ENCODE data around the gene MUC20.
"Not testable (repeated sequence)": the region's sequence is repeated elsewhere in the genome, so short reads cannot be mapped to it uniquely, and the experiment has no call there.

The MUC20 gene

GRCh38 chr3:195710126-195710905, 10.5 kb upstream of the MUC20 start:
- DNase-seq (ENCODE audit: low spot score), result not testable (repeated sequence)

DNA sequence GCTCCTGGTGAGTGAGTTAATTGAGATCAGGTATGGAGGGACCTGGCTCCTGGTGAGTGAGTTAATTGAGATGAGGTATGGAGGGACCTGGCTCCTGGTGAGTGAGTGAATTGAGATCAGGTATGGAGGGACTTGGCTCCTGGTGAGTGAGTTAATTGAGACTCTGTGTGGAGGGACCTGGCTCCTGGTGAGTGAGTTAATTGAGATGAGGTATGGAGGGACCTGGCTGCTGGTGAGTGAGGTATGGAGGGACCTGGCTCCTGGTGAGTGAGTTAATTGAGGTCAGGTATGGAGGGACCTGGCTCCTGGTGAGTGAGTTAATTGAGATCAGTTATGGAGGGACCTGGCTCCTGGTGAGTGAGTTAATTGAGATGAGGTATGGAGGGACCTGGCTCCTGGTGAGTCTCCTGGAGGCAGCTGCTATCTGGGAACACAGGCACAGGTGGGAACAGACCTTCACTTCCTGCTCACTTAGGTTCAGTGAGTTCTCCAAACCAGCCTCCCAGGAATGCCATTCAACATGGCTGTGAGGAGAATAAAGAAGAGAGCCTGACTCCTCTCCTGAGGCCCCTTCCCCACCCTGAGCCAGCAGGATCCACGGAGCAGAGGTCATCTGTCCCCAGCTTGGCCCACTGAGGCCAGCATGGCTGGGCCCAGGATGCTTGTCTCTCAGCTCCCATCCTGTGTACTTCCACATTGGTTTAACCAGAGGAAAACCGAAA, 9.5 kb upstream of the MUC20 start:
- DNase-seq (ENCODE audit: low spot score), result not testable (repeated sequence)

- no peak for DNase-seq (ENCODE audit: low spot score)
Measured at GRCh38 chr3:195711813-195712534, 8.8 kb upstream of the MUC20 start.

DNA sequence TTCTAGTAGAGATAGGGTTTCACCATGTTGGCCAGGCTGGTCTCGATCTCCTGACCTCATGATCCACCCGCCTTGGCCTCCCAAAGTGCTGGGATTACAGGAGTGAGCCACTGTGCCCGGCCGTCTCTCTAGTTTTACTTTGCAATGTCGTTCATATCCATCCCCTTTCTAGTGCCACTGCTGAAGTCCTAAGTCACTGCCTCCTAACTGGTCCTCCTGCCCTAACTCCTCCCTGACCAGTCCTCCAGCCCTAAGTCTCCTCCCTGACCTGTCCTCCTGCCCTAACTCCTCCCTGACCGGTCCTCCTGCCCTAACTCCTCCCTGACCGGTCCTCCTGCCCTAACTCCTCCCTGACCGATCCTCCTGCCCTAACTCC, 8.3 kb upstream of the MUC20 start:
- DNase-seq (ENCODE audit: low spot score), result not testable (repeated sequence)

DNA sequence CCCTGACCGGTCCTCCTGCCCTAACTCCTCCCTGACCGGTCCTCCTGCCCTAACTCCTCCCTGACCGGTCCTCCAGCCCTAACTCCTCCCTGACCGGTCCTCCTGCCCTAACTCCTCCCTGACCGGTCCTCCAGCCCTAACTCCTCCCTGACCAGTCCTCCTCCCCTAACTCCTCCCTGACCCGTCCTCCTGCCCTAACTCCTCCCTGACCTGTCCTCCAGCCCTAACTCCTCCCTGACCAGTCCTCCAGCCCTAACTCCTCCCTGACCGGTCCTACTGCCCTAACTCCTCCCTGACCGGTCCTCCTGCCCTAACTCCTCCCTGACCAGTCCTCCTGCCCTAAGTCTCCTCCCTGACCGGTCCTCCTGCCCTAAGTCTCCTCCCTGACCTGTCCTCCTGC, 7.6 kb upstream of the MUC20 start:
- not testable (repeated sequence) for DNase-seq (ENCODE audit: low spot score)

DNA sequence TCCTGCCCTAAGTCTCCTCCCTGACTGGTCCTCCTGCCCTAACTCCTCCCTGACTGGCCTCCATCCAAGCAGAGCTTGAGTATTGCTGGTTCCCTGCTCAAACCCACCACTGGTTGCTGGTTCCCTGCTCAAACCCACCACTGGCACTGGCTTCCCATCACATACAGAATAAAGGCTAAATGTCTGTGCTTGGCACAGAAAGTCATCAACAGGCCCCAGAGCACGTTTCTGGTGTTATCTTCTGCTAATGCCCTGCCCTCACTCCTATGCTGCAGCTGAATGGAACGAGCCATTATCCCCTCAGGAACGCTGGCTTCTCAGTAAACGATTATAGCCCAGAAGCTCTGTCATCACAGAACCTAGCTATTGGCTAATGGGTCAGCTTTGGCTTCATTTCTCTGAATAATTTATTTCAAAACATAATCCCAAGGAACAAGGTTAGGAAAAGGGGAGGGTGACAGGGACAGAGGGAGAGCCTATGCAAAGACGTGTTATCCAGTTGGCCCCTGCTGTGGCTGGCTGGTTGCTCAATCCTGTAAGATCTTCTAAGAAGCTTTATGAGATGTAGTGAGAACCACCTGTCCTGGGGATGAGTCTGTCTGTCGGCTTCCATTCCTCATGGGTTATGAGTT, 6.3 kb upstream of the MUC20 start:
- no peak for DNase-seq (ENCODE audit: low spot score)

GRCh38 chr3:195715134-195715533, 5.6 kb upstream of the MUC20 start:
- no peak for DNase-seq (ENCODE audit: low spot score)

DNA sequence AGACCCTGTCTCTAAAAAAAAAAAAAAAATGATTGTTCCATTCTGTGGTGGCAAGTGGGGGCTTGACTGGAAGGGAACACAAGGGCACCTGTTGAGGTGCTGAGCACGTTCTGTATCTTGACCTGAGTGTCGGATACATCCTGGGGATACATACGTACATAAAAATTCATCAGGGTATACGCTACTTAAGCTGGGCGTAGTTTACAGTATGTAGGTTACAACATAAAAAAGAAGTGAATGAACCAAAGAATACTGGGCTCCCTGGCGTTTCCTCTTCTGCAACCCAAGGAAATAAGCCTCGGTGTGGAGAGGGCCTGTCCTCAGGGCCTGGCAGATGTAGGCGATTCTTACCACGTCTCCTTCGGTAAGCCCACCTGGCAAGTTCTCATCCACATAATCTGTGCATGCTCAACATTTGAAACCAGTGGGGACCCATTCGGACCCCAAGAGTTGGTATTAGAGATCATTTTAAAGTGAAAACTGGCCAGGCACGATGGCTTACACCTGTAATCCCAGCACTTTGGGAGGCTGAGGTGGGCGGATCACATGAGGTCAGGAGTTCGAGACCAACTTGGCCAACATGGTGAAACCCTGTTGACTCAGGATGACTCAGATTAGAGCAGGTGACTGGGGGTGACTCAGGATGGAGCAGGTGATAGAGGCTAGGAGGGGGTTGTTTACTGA, 5.1 kb upstream of the MUC20 start:
- peak; percentile 85 for DNase-seq (ENCODE audit: low spot score)

GRCh38 chr3:195717416-195717815, 3.4 kb upstream of the MUC20 start:
- no peak for DNase-seq (ENCODE audit: low spot score)

- DNase-seq (ENCODE audit: low spot score), result no peak
Measured at GRCh38 chr3:195717852-195718476, 2.8 kb upstream of the MUC20 start.

GRCh38 chr3:195718477-195718984, 2.2 kb upstream of the MUC20 start:
- DNase-seq (ENCODE audit: low spot score), result no peak

DNA sequence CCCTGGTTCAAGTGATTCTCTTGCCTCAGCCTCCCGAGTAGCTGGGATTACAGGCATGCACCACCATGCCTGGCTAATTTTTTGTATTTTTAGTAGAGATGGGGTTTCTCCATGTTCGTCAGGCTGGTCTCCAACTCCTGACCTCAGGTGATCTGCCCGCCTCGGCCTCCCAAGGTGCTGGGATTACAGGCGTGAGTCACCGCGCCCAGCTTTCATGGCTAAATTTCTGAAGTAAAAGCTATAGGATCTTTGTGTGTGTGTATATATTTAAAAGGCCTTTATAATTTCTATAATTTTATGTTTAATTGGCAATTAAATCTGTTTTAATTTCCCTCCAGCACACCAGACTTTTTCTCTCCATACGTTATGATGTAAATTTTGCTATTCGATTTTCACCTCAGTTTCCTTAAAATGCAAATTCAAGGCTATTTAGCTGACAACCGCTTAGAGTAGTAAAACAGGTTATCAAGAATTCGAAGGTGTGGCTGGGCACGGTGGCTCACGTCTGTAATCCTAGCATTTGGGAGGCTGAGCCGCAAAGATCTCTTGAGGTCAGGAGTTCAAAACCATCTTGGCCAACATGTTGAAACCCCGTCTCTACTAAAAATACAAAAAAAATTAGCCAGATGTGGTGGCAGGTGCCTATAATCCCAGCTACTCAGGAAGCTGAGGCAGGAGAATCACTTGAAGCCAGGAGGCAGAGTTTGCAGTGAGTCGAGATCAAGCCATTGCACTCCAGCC, 1.1 kb upstream of the MUC20 start:
- DNase-seq (ENCODE audit: low spot score), result peak; percentile 62

GRCh38 chr3:195722139-195722995, 1.6 kb downstream of the MUC20 start:
- DNase-seq (ENCODE audit: low spot score), result not testable (repeated sequence)

DNA sequence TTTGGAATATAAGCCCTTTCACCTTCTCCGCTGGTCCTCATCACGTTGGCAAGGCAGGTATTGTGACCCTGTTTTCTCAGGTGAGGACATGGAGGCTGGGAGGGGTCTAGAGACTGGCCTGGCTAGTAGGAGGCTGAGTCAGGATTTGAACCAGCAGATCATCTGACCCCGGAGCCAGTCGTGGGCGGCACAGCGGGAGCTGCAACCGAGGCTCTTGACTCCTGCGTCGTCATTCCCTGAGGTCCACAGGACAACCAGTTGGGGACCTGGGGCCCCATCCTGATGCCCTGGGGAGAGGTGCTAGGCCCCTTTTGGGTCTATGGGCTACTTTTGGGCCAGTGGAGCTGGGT, 2.2 kb downstream of the MUC20 start:
- not testable (repeated sequence) for DNase-seq (ENCODE audit: low spot score)

GRCh38 chr3:195724363-195724762, 3.6 kb downstream of the MUC20 start:
- DNase-seq (ENCODE audit: low spot score), result not testable (repeated sequence)

DNA sequence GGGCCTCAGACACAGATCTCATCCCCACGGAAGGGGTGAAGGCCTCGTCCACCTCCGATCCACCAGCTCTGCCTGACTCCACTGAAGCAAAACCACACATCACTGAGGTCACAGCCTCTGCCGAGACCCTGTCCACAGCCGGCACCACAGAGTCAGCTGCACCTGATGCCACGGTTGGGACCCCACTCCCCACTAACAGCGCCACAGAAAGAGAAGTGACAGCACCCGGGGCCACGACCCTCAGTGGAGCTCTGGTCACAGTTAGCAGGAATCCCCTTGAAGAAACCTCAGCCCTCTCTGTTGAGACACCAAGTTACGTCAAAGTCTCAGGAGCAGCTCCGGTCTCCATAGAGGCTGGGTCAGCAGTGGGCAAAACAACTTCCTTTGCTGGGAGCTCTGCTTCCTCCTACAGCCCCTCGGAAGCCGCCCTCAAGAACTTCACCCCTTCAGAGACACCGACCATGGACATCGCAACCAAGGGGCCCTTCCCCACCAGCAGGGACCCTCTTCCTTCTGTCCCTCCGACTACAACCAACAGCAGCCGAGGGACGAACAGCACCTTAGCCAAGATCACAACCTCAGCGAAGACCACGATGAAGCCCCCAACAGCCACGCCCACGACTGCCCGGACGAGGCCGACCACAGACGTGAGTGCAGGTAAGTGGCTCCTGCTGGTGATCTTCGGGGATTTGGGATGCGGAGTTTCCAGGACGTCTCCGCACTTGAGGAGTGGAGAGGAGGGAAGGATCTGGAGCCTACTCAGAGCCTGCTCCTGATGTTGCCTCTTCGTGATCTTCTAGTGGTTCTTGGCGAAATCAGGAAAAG, 5.3 kb downstream of the MUC20 start:
- not testable (repeated sequence) for DNase-seq (ENCODE audit: low spot score)

GRCh38 chr3:195727606-195728195, 6.9 kb downstream of the MUC20 start:
- DNase-seq (ENCODE audit: low spot score), result no peak

DNA sequence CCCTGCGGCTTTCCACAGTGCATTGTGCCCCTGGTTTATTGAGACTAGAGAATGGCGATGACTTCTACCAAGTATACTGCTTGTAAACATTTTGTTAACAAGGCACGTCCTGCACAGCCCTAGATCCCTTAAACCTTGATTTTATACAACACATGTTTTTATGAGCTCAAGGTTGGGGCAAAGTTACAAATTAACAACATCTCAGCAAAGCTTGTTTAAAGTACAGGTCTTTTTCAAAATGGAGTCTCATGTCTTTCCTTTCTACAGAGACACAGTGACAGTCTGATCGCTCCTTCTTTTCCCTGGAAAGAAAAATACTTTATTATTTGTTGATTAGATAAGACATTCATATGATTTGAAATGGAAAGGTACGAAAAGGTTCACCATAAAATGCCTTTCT, 8.0 kb downstream of the MUC20 start:
- not testable (repeated sequence) for DNase-seq (ENCODE audit: low spot score)
